HG03064 (cell line): Measurements from ENCODE around the gene SYNCRIP.
"Not testable (repeated sequence)": the region's sequence is repeated elsewhere in the genome, so short reads cannot be mapped to it uniquely, and the experiment has no call there.

Experiments
- ATAC-seq: cut with Tn5 transposase; IDR thresholded peaks from one replicate; pipeline ENCODE4 v1.9.1; 2021; ENCODE audit warnings: low read depth; ENCODE audit not compliant: unreplicated experiment

The SYNCRIP gene

GRCh38 chr6:85602100-85602499, 40.6 kb downstream of the SYNCRIP start:
- ATAC-seq: no peak

DNA sequence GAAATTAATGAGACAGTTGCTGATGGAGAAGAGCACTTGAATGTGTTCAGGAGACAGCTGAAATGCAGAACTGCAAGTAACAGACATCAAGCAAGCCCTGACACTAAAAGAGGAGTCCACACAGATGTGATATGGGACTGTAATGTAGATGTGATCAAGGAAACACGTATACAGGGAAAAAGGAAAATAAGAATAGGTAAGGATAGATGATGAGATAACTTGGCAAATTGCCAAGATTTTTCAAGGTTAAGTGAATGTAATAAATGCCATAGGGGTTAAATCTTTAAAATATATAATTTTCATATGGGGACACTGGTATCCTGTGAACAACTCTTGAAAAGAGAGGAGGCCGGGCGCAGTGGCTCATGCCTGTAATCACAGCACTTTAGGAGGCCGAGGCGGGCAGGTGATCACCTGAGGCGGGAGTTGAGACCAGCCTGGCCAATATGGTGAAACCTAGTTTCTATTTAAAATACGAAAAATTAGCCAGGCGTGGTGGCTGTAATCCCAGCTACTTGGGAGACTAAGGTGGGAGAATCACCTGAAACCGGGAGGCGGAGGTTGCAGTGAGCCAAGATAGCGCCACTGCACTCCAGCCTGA, 41.9 kb downstream of the SYNCRIP start:
- ATAC-seq: no peak

DNA sequence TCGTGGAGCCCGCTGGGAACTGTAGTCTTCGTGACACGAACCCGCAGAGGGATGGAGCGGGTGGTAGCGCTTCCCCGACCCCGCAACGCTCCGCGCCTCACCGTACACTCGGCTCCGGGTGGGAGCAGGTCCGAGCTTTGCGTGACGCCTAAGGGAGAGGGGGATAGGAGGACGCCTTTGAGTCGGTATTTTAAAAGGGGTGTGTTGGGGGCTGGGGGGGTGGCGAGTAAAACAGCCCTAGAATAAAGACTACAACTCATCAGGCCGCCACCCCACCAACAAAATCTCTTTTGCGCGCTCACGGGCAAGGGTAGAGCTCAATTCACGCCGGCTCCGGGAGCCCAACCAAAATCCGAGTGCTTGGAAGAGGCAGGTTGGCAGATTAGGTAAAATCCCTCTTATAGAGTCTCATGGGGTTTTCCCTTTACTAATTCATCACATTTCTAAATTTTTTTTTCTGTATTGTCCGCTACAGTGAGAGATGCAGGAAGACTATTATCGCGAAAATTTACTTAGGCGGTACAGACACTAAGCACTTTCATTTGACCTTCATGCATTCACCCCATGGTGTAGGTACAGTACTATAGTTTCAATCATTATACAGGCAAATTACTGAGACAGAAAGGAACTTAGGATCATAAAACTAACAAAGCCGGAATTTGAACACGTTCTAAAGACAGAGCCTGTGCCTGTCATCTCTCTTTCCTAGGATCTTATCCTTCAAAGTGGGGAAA, 48.3 kb downstream of the SYNCRIP start:
- ATAC-seq: peak; percentile 7

GRCh38 chr6:85593438-85594196, 49.1 kb downstream of the SYNCRIP start, which contains the start of gene SNX14:
SNX14 (minus strand) TSS chr6:85593858; CDS start chr6:85593718, 140 bp downstream.
- ATAC-seq: peak; percentile 92

- no peak for ATAC-seq
Observed at GRCh38 chr6:85592033-85592432, 50.7 kb downstream of the SYNCRIP start.

- no peak for ATAC-seq
Observed at GRCh38 chr6:85591207-85591606, 51.5 kb downstream of the SYNCRIP start.

DNA sequence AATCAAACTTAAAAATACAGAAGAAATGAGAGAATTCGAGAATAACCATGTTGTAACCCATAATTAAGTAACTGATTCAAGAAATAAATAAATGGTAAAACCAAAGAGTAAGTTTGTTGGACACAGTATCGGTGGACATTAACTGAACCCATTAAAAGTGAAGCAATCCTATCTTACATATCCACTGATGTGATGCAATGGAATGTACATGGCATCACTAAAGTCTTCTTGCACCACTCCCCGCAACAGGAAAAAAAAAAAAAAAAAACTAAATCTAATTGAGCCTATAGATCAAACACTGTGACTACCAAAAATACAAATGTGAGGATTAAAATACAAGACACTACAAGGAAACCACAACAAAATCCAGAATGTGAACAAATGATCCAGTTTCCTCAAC, 56.9 kb downstream of the SYNCRIP start:
- ATAC-seq: no peak

DNA sequence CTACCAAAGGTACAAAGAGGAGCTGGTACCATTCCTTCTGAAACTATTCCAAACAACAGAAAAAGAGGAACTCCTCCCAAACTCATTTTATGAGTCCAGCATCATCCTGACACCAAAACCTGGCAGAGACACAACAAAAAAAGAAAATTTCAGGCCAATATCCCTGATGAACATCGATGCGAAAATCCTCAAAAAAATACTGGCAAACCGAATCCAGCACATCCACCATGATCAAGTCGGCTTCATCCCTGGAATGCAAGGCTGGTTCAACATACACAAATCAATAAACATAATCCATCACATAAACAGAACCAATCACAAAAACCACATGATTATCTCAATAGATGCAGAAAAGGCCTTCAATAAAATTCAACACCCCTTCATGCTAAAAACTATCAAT, 59.9 kb downstream of the SYNCRIP start:
- ATAC-seq: not testable (repeated sequence)

DNA sequence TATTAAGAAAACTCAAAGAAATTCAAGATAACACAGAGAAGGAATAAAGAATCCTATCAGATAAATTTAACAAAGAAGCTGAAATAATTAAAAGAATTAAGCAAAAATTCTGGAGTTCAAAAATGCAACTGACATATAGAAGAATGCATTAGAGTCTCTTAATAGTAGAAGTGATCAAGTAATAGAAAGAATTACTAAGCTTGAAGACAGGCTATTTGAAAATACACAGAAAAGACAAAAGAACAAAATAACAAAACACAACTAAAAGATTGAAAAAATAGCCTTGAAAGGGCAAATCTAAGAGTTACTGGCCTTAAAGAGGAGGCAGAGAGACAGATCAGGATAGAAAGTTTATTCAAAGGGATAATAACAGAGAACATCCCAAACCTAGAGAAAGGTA, 61.1 kb downstream of the SYNCRIP start:
- ATAC-seq: no peak

GRCh38 chr6:85580878-85581267, 61.8 kb downstream of the SYNCRIP start:
- peak; percentile 61 for ATAC-seq

DNA sequence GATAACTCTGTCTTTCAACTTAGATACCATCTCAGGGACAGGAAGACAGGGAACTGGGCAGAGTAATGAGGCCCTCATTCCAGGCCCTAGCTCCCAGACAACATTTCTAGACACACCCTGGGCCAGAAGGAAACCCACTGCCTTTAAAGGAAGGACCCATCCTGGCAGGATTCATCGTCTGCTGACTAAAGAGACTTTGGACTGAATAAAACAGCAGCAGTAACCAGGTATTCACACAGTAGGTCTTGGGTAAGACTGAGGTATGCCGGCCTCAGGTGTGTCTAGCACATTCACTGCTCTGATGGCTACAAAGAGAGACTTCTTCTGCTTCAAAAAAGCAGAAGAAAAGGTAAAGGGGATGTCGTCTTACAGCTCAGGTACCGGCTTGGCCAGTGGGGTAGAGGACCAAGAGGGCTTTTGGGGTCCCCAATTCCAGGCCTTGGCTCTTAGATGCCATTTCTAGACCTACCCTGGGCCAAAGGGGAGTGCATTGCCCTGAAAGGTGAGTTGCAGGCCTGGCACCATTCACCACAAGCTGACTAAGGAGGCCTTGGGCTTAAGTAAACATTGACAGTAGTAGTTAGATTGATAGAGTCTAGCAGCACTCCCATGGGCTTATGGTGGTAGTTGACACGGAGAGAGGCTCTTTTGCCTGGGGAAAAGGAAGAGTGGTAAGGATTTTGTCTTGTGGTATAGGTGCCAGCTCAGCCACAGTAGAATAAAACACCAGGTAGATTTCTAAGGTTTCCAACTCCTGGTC, 62.4 kb downstream of the SYNCRIP start:
- ATAC-seq: peak; percentile 11

DNA sequence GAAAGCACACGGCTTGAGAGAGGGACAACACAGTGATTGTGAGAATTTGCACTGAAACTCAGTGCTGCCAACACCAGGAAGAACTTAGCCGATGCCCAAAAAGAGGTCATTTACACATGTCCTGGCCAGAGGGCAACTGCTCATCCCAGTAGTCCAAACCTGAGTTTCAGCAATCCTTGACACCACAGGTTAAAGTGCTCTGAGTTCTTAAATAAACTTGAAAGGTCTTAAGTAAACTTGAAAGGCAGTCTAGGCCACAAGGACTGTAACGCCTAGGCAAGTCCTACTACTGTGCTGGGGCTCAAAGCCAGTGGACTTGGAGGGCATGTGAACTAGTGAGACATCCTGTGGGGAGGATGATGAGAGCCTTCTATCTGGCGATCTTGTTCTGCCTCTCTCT, 63.1 kb downstream of the SYNCRIP start:
- no peak for ATAC-seq

DNA sequence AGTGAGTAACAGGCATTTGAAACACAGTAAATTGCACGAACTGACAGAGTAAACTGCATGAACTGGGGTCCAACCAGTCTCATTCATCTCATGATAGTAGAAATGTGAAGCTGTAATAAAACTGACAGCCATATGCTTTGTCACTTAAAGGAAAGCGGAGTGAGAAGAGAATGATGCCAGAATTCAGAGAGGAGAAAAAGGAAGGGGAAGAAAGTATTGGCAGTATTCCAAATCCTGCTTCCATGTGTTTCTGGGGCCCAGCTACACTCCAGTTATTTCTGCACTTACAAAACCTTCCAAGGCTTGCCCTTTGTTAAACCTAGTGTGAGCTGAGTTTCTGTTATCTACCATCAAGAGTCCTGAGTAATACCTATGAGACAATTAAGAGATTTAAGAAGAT, 66.2 kb downstream of the SYNCRIP start:
- no peak for ATAC-seq

DNA sequence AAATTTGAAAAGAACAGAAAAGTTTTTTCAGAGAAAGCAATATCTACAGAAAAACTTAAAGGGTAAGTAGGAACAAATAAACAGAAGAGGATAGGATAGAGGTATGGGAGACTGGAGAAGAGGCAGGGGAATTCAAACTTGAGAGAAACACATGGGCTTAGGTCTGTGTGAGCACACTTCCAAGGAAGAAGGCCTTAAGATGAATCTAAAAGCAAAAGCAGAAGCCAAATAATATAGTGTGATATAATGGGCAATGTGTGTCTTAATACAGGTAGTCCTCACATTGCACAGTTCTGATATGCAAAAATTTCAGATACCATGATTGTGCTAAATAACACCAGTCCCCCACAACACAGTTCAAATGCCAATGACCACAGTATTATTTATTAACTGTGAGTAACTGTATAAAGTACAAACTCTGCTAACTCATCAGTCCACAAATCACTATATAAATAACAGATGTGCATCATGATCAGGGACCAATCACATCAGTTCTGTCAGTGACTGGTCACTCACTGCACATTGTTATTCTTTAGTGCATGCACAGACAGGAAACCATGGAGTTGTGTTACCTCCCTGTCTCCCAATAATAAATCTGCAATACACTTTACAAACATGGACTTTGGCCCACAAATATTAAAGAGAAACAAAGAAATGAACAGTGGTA, 67.6 kb downstream of the SYNCRIP start:
- no peak for ATAC-seq

GRCh38 chr6:85569323-85569722, 73.4 kb downstream of the SYNCRIP start:
- ATAC-seq: no peak

- no peak for ATAC-seq
Observed at GRCh38 chr6:85568411-85568810, 74.3 kb downstream of the SYNCRIP start.

GRCh38 chr6:85565736-85566135, 77.0 kb downstream of the SYNCRIP start:
- ATAC-seq: no peak

DNA sequence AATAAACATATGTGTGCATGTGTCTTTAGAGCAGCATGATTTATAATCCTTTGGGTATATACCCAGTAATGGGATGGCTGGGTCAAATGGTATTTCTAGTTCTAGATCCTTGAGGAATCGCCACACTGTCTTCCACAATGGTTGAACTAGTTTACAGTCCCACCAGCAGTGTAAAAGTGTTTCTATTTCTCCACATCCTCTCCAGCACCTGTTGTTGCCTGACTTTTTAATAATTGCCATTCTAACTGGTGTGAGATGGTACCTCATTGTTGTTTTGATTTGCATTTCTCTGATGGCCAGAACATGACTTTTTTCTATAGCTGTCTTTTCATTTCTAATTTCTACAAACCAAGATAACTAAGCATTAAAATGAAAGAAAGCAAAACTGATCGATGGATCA, 78.5 kb downstream of the SYNCRIP start:
- not testable (repeated sequence) for ATAC-seq
